ENCODE data around the gene AIF1L.
A peak's percentile ranks its signal among the peaks of the same experiment; 100 is the strongest.

Gene AIF1L

DNA sequence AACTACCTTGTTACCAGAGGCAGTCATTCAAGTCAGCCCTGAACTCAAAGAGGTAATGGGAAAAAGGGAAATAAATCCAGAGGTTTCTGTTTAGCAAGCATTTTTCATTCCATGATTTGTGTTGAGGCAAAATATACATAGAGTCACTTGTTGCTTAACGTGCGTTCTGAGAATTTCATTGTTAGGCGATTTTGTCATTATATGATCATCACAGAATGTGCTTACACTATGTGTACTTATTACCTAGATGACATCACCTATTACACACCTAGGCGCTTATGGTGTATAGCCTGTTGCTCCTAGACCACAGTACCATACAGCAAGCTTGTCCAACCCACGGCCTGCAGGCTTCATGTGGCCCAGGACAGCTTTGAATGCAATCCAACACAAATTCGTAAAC lies 65.3 kb downstream of the AIF1L start:
- DNase-seq, result no peak

DNA sequence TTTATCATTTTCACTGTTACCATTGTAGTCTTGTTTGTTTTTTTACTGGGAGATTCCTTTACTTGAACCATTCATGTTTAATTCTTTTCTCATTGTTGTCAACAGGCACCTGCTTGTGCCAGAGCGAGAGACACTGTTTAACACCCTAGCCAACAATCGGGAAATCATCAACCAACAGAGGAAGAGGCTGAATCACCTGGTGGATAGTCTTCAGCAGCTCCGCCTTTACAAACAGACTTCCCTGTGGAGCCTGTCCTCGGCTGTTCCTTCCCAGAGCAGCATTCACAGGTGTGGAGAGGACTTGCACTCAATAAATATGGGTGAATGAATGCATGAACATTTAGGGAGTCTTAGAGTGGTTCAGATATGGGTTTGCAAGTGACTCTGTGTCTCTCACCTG lies 66.6 kb downstream of the AIF1L start:
- no peak for DNase-seq

DNA sequence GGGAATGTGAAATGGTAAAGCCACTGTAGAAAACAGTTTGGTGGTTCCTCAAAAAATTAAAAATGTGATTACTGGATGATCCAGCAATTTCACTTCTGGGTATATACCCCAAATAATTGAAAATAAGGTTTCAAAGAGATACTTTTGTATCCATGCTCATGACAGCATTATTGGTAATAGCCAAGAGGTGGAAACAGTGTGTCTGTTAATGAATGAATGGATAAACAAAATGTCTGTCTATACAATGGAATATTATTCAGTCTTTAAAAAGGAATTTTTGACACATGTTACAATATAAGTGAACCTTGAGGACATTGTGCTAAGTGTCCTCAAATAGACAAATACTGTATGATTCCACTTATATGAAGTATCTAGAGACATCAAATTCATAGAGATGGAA lies 69.2 kb downstream of the AIF1L start:
- DNase-seq, result no peak

DNA sequence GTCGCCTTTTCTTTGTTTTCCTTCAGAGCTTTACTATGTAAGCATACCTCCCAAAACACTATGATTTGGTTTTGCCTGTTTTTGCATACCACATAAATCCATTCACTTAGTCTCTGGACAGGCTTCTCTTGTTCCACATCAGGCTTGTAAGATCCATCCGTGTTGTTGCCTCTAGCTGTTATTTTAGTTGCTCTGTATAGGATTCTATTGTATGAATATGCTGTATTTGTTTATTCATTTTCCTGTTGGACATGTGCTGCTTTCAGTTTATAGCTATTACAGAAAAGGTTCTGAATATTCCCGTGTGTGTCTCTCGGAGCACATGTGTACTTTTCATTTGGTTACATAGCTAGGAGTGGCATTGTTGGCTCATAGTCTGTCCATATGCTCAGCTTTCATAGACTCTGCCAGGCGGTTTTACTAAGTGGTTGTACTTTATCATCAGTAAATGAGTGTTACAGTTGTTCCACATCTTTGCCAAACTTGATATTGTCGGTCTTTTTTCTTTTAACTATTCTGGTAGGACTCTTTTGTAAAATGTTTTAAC lies 70.9 kb downstream of the AIF1L start:
- no peak for DNase-seq

DNA sequence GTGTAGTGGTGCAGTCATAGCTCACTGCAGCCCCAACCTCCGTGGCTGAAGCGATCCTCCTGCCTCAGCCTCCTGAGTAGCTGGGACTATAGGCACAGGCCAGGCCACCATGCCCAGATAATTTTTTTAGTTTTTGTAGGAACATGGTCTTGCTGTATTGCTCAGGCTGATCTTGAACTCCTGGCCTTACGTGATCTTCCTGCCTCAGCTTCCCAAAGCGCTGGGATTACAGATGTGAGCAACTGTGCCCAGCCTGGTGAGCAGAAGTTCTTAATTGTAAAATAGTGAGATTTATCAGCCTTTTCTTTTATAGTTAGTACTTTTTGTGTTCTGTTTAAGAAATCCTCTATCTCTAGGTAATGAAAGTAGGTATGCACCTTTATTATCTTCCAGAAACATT lies 71.6 kb downstream of the AIF1L start:
- DNase-seq, result no peak

DNA sequence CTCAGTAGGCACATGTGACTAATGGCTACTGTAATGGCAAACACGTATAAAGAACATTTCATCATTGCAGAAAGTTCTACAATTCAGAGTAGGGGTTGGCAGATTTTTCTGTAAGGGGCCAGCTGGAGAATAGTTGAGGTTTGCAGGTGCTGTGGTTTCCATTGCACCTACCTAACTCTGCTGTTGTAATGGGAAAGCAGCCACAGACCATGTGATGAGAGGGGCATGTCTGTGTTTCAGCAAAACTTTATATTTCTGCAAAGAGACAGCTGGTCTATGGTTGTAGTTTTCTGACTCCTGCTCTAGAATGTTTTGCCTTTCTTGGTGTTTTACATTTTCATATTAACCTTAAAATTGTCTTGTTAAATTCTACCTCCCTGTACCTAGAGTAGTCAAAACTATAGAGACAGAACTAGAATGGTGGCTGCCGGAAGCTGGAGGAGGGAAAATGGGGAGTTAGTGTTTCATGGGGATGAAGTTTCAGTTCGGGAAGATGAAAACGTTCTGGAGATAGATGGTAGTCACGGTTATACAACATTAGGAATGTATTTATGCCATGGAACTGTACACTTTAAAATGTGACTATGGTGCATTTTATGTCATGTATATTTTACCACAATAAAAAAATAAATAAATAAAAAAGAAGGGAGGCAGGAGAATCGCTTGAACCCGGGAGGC lies 73.4 kb downstream of the AIF1L start:
- DNase-seq, result peak; percentile 21
